ENCODE data around the gene HES4.
A peak's percentile ranks its signal among the peaks of the same experiment; 100 is the strongest.

Gene HES4

DNA sequence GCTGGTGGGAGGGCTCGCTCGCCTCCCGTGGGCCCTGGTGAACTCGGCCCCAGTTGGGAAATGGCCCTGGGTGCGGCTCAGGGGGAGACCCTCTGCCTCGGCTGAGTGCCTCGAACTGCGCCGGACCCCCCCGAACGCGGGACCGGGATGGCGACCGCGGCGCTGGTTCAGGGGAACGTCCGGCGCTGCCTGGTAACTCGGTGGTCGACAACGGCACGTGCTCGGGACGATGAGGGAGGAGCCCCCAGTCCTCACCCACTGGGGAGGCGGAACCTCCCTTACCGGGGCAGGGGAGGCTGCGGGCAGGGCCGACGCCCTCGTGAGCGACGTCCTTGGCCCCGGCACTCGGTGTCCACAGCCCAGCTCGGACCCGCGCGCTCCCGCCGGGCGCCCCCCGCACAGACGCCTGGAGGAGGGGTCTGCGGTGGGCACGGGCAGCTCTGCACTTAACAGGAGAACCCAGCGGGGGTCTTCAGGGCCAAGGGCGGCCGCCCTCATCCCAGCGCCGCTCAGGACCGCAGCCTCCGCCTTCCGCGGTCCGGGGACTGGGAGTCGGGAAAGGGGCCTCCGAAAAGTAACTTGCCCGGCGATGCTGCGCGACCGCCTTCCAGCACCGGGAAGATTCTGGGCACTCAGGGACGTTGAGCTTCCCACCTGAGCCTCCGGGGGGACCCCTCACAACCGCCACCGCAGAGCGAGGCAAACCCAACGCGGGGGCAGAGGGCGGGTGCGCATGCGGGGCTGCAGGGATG is 1.7 kb downstream of the HES4 start:
- H3K27me3 ChIP-seq (ENCODE audit: control insufficient read depth in 3 of 3, insufficient read depth in 3 of 3, low read depth in 1 of 3, low read length in 3 of 3), result peaks cover 0 to 12% (median 0%) of the 10 kb centered on the region in 3 experiments
- H2BK15ac ChIP-seq (ENCODE audit: low read length), result peak overlapping the region; percentile 89
- peaks cover 19% of the 10 kb centered on the region in 2 donors for H3K4me1 ChIP-seq (ENCODE audit: control insufficient read depth in 2 of 2, insufficient read depth in 1 of 2, low read depth in 1 of 2, low read length in 2 of 2)
- peak overlapping the region; percentile 93 for H3K4me2 ChIP-seq (ENCODE audit: insufficient read depth, low read length, poor library complexity, severe bottlenecking)
- no peak overlapping the region for H4K8ac ChIP-seq (ENCODE audit: low read depth, low read length)
- peak overlapping the region; percentile 88 to 90 for H3K4me3 ChIP-seq (ENCODE audit: low read length in 2 of 2)
- H3K4ac ChIP-seq (ENCODE audit: low read length), result peak overlapping the region; percentile 53
- H2BK120ac ChIP-seq (ENCODE audit: low read depth, low read length), result peak overlapping the region; percentile 41
- H3K9me3 ChIP-seq (replicated peaks in 1 of 2; ENCODE audit: control insufficient read depth in 2 of 2, insufficient read depth in 1 of 2, low read depth in 1 of 2, low read length in 2 of 2), result peaks cover 1 to 2% of the 10 kb centered on the region in 2 donors
- H3K14ac ChIP-seq (ENCODE audit: low read length), result peak overlapping the region; percentile 98
- peak overlapping the region; percentile 99 for H2BK5ac ChIP-seq (ENCODE audit: low read length)
- H2BK12ac ChIP-seq (ENCODE audit: low read length), result peak overlapping the region; percentile 73
- H3K18ac ChIP-seq (ENCODE audit: low read length), result peak overlapping the region; percentile 99
- WGBS, 2 donors (ENCODE audit: extremely low coverage in 2 of 2, insufficient read length in 2 of 2, insufficient replicate concordance in 1 of 2), result no CpG with 5 or more reads among the region's 75 CpGs
- peak overlapping the region; percentile 91 for H3K9ac ChIP-seq (ENCODE audit: low read depth, low read length, poor library complexity)
- DNase-seq (ENCODE audit: low spot score), result no peak
- H3K27ac ChIP-seq (replicated peaks; ENCODE audit: low read length), result no peak overlapping the region
- H2AK5ac ChIP-seq (ENCODE audit: low read depth, low read length), result peak overlapping the region; percentile 33
- H3K79me1 ChIP-seq (ENCODE audit: low read depth, low read length), result peaks cover 24% of the 10 kb centered on the region
- peak overlapping the region; percentile 91 for H3K23ac ChIP-seq (ENCODE audit: low read depth, low read length, poor library complexity)
- H3K36me3 ChIP-seq (replicated peaks in 1 of 2; ENCODE audit: control insufficient read depth in 2 of 2, insufficient read depth in 2 of 2, low read length in 2 of 2), result peaks cover 0 to 8% of the 10 kb centered on the region in 2 donors
- no peak overlapping the region for H2AFZ ChIP-seq (ENCODE audit: low read length)
- H4K91ac ChIP-seq (ENCODE audit: low read depth, low read length, poor library complexity), result no peak overlapping the region

DNA sequence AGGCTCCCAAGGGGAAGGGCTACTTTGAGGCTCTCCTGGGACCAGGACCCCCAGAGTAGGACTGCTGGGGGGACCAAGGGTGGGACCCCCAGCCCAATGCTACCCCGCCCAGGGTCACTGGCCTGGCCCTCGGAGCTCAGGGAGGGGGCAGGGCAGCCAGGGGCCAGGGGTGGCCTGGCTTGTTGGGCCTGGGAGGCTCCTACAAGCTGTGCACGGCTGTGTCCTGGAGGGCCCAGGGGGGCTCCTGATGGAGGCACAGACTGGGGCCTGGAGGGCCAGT is 2.2 kb downstream of the HES4 start:
- Histone ChIP-seq H3K79me1 (ENCODE audit: low read depth, low read length) (peaks cover 22% of the 10 kb centered on the region), H3K36me3 (replicated peaks in 1 of 2; ENCODE audit: control insufficient read depth in 2 of 2, insufficient read depth in 2 of 2, low read length in 2 of 2) (peaks cover 0 to 5% of the 10 kb centered on the region in 2 donors), H3K4me3 (ENCODE audit: low read length in 2 of 2) (peak overlapping the region; percentile 15 to 90), H3K9ac (ENCODE audit: low read depth, low read length, poor library complexity) (peak overlapping the region; percentile 91), H2AK5ac (ENCODE audit: low read depth, low read length) (peak overlapping the region; percentile 33), H4K8ac (ENCODE audit: low read depth, low read length) (no peak overlapping the region), H2AFZ (ENCODE audit: low read length) (no peak overlapping the region), H3K27me3 (ENCODE audit: control insufficient read depth in 3 of 3, insufficient read depth in 3 of 3, low read depth in 1 of 3, low read length in 3 of 3) (peaks cover 0 to 9% (median 0%) of the 10 kb centered on the region in 3 experiments), H3K4ac (ENCODE audit: low read length) (peak overlapping the region; percentile 10), H3K9me3 (replicated peaks in 1 of 2; ENCODE audit: control insufficient read depth in 2 of 2, insufficient read depth in 1 of 2, low read depth in 1 of 2, low read length in 2 of 2) (peaks cover 4 to 5% of the 10 kb centered on the region in 2 donors), H2BK15ac (ENCODE audit: low read length) (peak overlapping the region; percentile 45), H2BK120ac (ENCODE audit: low read depth, low read length) (peak overlapping the region; percentile 41), H3K18ac (ENCODE audit: low read length) (peak overlapping the region; percentile 99), H3K27ac (replicated peaks; ENCODE audit: low read length) (peak overlapping the region; percentile 25), H3K4me2 (ENCODE audit: insufficient read depth, low read length, poor library complexity, severe bottlenecking) (peak overlapping the region; percentile 93), H3K14ac (ENCODE audit: low read length) (peak overlapping the region; percentile 14), H3K23ac (ENCODE audit: low read depth, low read length, poor library complexity) (peak overlapping the region; percentile 91), H2BK5ac (ENCODE audit: low read length) (peak overlapping the region; percentile 29), H3K4me1 (ENCODE audit: control insufficient read depth in 2 of 2, insufficient read depth in 1 of 2, low read depth in 1 of 2, low read length in 2 of 2) (peaks cover 17 to 19% of the 10 kb centered on the region in 2 donors), H4K91ac (ENCODE audit: low read depth, low read length, poor library complexity) (peak overlapping the region; percentile 43), H2BK12ac (ENCODE audit: low read length) (peak overlapping the region; percentile 88)
- no CpG with 5 or more reads among the region's 3 CpGs for WGBS, 2 donors (ENCODE audit: extremely low coverage in 2 of 2, insufficient read length in 2 of 2, insufficient replicate concordance in 1 of 2)
- no peak for DNase-seq (ENCODE audit: low spot score)

DNA sequence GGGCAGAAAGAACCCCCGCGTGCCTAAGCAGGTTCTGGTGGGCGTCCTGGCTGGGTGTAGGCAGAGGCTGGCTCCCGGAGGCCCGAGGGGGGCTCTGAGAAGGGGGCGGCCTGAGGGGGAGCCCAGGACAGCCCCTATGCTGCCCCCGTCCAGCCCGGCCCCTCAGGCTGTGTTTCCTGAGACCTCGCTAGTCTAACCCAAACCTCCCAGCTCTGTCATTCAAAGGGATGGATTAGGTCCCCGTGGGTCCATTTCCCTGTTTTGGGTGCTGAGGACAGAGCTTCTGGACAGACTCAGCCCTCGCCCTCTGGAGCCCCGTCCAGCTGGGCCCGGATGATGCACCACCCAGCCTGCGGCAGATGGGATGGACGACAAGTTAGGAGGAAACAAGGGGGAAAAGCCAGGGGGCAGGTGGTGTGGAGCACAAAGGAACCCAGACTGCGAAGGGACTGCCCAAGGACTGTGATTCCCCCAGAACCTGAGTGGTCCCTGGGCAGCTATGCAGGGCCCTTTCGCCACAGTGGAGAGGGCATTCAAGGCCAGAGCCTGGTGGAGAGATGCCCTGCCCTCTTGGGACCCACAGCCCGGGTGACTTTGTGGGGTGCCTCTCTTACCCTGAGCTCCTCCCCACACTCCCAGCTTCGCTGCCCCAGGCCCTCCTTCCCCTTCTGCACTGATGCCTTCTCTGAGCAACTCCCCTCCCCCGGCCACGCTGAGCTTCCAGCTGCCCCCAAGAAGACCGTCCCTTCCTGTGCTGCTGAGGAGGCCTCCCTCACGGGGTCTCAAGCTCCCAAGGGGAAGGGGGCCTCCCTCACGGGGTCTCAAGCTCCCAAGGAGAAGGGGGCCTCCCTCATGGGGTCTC is 2.8 kb downstream of the HES4 start:
- peak overlapping the region; percentile 99 for H3K18ac ChIP-seq (ENCODE audit: low read length)
- peaks cover 0 to 9% (median 0%) of the 10 kb centered on the region in 3 experiments for H3K27me3 ChIP-seq (ENCODE audit: control insufficient read depth in 3 of 3, insufficient read depth in 3 of 3, low read depth in 1 of 3, low read length in 3 of 3)
- peak overlapping the region; percentile 10 for H3K4ac ChIP-seq (ENCODE audit: low read length)
- peak overlapping the region; percentile 14 for H3K14ac ChIP-seq (ENCODE audit: low read length)
- H3K23ac ChIP-seq (ENCODE audit: low read depth, low read length, poor library complexity), result peak overlapping the region; percentile 91
- no peak overlapping the region for H2AFZ ChIP-seq (ENCODE audit: low read length)
- H4K91ac ChIP-seq (ENCODE audit: low read depth, low read length, poor library complexity), result peak overlapping the region; percentile 43
- peak overlapping the region; percentile 41 for H2BK120ac ChIP-seq (ENCODE audit: low read depth, low read length)
- no peak overlapping the region for H4K8ac ChIP-seq (ENCODE audit: low read depth, low read length)
- H3K9ac ChIP-seq (ENCODE audit: low read depth, low read length, poor library complexity), result peak overlapping the region; percentile 91
- peak overlapping the region; percentile 29 for H2BK5ac ChIP-seq (ENCODE audit: low read length)
- H3K4me3 ChIP-seq (ENCODE audit: low read length in 2 of 2), result no peak overlapping the region
- no peak for DNase-seq (ENCODE audit: low spot score)
- H2BK15ac ChIP-seq (ENCODE audit: low read length), result peak overlapping the region; percentile 45
- H2BK12ac ChIP-seq (ENCODE audit: low read length), result peak overlapping the region; percentile 88
- H3K79me1 ChIP-seq (ENCODE audit: low read depth, low read length), result peaks cover 22% of the 10 kb centered on the region
- H3K4me1 ChIP-seq (ENCODE audit: control insufficient read depth in 2 of 2, insufficient read depth in 1 of 2, low read depth in 1 of 2, low read length in 2 of 2), result peaks cover 17 to 19% of the 10 kb centered on the region in 2 donors
- peak overlapping the region; percentile 93 for H3K4me2 ChIP-seq (ENCODE audit: insufficient read depth, low read length, poor library complexity, severe bottlenecking)
- H3K27ac ChIP-seq (replicated peaks; ENCODE audit: low read length), result peak overlapping the region; percentile 25
- H3K9me3 ChIP-seq (replicated peaks in 1 of 2; ENCODE audit: control insufficient read depth in 2 of 2, insufficient read depth in 1 of 2, low read depth in 1 of 2, low read length in 2 of 2), result peaks cover 6 to 7% of the 10 kb centered on the region in 2 donors
- H3K36me3 ChIP-seq (replicated peaks in 1 of 2; ENCODE audit: control insufficient read depth in 2 of 2, insufficient read depth in 2 of 2, low read length in 2 of 2), result peaks cover 0 to 5% of the 10 kb centered on the region in 2 donors
- WGBS, 2 donors (ENCODE audit: extremely low coverage in 2 of 2, insufficient read length in 2 of 2, insufficient replicate concordance in 1 of 2), result no CpG with 5 or more reads among the region's 24 CpGs
- H2AK5ac ChIP-seq (ENCODE audit: low read depth, low read length), result peak overlapping the region; percentile 33

Measured in neuronal stem cell (in vitro differentiated cells).